Measurements from ENCODE around the gene PTPRM.

Gene PTPRM

GRCh38 chr18:7622721-7623120, 55.6 kb downstream of the PTPRM start:
- Histone ChIP-seq H3K9ac (ENCODE audit: low read depth, low read length) (no peak overlapping the region), H2AFZ (ENCODE audit: low read depth, low read length) (no peak overlapping the region), H4K20me1 (ENCODE audit: insufficient read depth, low read length) (no peaks in the 10 kb centered on the region), H3K4me2 (ENCODE audit: insufficient read depth, low read length) (no peak overlapping the region), H3K27ac (ENCODE audit: low read length) (no peak overlapping the region), H3K9me3 (ENCODE audit: insufficient read depth, low read length, severe bottlenecking) (no peaks in the 10 kb centered on the region), H3K4me1 (ENCODE audit: insufficient read depth, low read length) (no peaks in the 10 kb centered on the region), H3K36me3 (ENCODE audit: insufficient read depth, low read length) (no peaks in the 10 kb centered on the region), H3K4me3 (ENCODE audit: low read depth in 1 of 2, low read length in 2 of 2) (no peak overlapping the region), H3K79me2 (ENCODE audit: insufficient read depth, low read length) (no peaks in the 10 kb centered on the region), H3K27me3 (ENCODE audit: insufficient read depth, low read length, poor library complexity) (no peaks in the 10 kb centered on the region)
- DNase-seq, result no peak
- no peak for ATAC-seq (ENCODE audit: insufficient read depth, low read depth)
- TF ChIP-seq EZH2 (IDR thresholded peaks at IDR 0.05; ENCODE audit: borderline replicate concordance, low read depth, low read length, severe bottlenecking), result no peak
- no peak for TF ChIP-seq CTCF (IDR thresholded peaks at IDR 0.05; ENCODE audit: borderline replicate concordance, extremely low read depth, low read length, poor library complexity, severe bottlenecking)

- Histone ChIP-seq H2AFZ (ENCODE audit: low read depth, low read length) (no peak overlapping the region), H3K4me2 (ENCODE audit: insufficient read depth, low read length) (no peak overlapping the region), H3K9ac (ENCODE audit: low read depth, low read length) (no peak overlapping the region), H3K79me2 (ENCODE audit: insufficient read depth, low read length) (no peaks in the 10 kb centered on the region), H3K27me3 (ENCODE audit: insufficient read depth, low read length, poor library complexity) (no peaks in the 10 kb centered on the region), H3K36me3 (ENCODE audit: insufficient read depth, low read length) (no peaks in the 10 kb centered on the region), H3K4me3 (ENCODE audit: low read depth in 1 of 2, low read length in 2 of 2) (no peak overlapping the region), H3K4me1 (ENCODE audit: insufficient read depth, low read length) (no peaks in the 10 kb centered on the region), H3K9me3 (ENCODE audit: insufficient read depth, low read length, severe bottlenecking) (no peaks in the 10 kb centered on the region), H4K20me1 (ENCODE audit: insufficient read depth, low read length) (no peaks in the 10 kb centered on the region), H3K27ac (ENCODE audit: low read length) (no peak overlapping the region)
- DNase-seq (no peak), ATAC-seq (ENCODE audit: insufficient read depth, low read depth) (no peak)
- TF ChIP-seq CTCF (IDR thresholded peaks at IDR 0.05; ENCODE audit: borderline replicate concordance, extremely low read depth, low read length, poor library complexity, severe bottlenecking) (no peak), EZH2 (IDR thresholded peaks at IDR 0.05; ENCODE audit: borderline replicate concordance, low read depth, low read length, severe bottlenecking) (no peak)
Observed at GRCh38 chr18:7623681-7624080, 56.6 kb downstream of the PTPRM start.

GRCh38 chr18:7624697-7625096, 57.6 kb downstream of the PTPRM start:
- Histone ChIP-seq H3K4me2 (ENCODE audit: insufficient read depth, low read length) (no peak overlapping the region), H4K20me1 (ENCODE audit: insufficient read depth, low read length) (no peaks in the 10 kb centered on the region), H3K27ac (ENCODE audit: low read length) (no peak overlapping the region), H3K36me3 (ENCODE audit: insufficient read depth, low read length) (no peaks in the 10 kb centered on the region), H2AFZ (ENCODE audit: low read depth, low read length) (no peak overlapping the region), H3K9me3 (ENCODE audit: insufficient read depth, low read length, severe bottlenecking) (no peaks in the 10 kb centered on the region), H3K4me3 (ENCODE audit: low read depth in 1 of 2, low read length in 2 of 2) (no peak overlapping the region), H3K27me3 (ENCODE audit: insufficient read depth, low read length, poor library complexity) (no peaks in the 10 kb centered on the region), H3K79me2 (ENCODE audit: insufficient read depth, low read length) (no peaks in the 10 kb centered on the region), H3K9ac (ENCODE audit: low read depth, low read length) (no peak overlapping the region), H3K4me1 (ENCODE audit: insufficient read depth, low read length) (no peaks in the 10 kb centered on the region)
- TF ChIP-seq EZH2 (IDR thresholded peaks at IDR 0.05; ENCODE audit: borderline replicate concordance, low read depth, low read length, severe bottlenecking), result no peak
- TF ChIP-seq CTCF (IDR thresholded peaks at IDR 0.05; ENCODE audit: borderline replicate concordance, extremely low read depth, low read length, poor library complexity, severe bottlenecking), result no peak
- ATAC-seq (ENCODE audit: insufficient read depth, low read depth), result no peak
- DNase-seq, result no peak

Measured in DND-41 (cell line).